SK-N-DZ (cell line): ENCODE measurements around the gene EFCAB7.

Experiments used
- DNase-seq: peaks from one replicate; pipeline ENCODE4 v3.0.0-alpha.2; 2015; ENCODE audit warnings: low spot score
- small RNA-seq, 2 experiments: library from RNA; depleted of rRNA; stranded (forward); fragments of <200 nt; gene quantifications; one replicate each; pipeline ENCODE3, GENCODE V24; 2014

Gene EFCAB7

GRCh38 chr1:63601912-63602311 lies 78.6 kb downstream of the EFCAB7 start:
- DNase-seq, result no peak

- DNase-seq, result no peak
These were observed 79.3 kb downstream of the EFCAB7 start for GRCh38 chr1:63602629-63603028.

GRCh38 chr1:63603810-63604209 lies 80.5 kb downstream of the EFCAB7 start:
- no peak for DNase-seq

GRCh38 chr1:63607322-63607721 lies 84.0 kb downstream of the EFCAB7 start:
- DNase-seq, result no peak

GRCh38 chr1:63611231-63611630 lies 87.9 kb downstream of the EFCAB7 start:
- no peak for DNase-seq

GRCh38 chr1:63612564-63612963 lies 89.2 kb downstream of the EFCAB7 start:
- no peak for DNase-seq

GRCh38 chr1:63612971-63613370 lies 89.6 kb downstream of the EFCAB7 start:
- DNase-seq, result no peak

- DNase-seq, result peak; percentile 57
These were observed 92.6 kb downstream of the EFCAB7 start for GRCh38 chr1:63615768-63616420.

GRCh38 chr1:63617450-63617849 lies 94.1 kb downstream of the EFCAB7 start:
- no peak for DNase-seq

GRCh38 chr1:63618011-63618410 lies 94.7 kb downstream of the EFCAB7 start:
- DNase-seq, result no peak

- DNase-seq, result no peak
These were observed 96.2 kb downstream of the EFCAB7 start for GRCh38 chr1:63619558-63619957.

- DNase-seq, result no peak
These were observed 97.3 kb downstream of the EFCAB7 start for GRCh38 chr1:63620671-63621070.

- no peak for DNase-seq
These were observed 97.8 kb downstream of the EFCAB7 start for GRCh38 chr1:63621075-63621474.

GRCh38 chr1:63621698-63622097 lies 98.4 kb downstream of the EFCAB7 start:
- DNase-seq, result no peak

Small RNAs within 50 kb of the gene (small RNA-seq; reads per million reads assigned to genes)
- 0 reads per million in 2 experiments for gene RF02105
- 0 reads per million in 2 experiments for gene RF02106
- gene RF02107, result 0 reads per million in 2 experiments
- 0 reads per million in 2 experiments for gene RF02108
- 0 reads per million in 2 experiments for gene RF02109
- gene RF02110, result 0 reads per million in 2 experiments
- gene RN7SL488P, result 0 reads per million in 2 experiments
- 0 reads per million in 2 experiments for gene RNU7-123P
